NCI-H510A treated with DMSO at 0.1 percent for 48 hours (cell line): ENCODE results near the gene BBS1.

ENCODE experiments used
- DNase-seq: peaks from one replicate; lab custom pipeline; 2025; lab: John Stamatoyannopoulos, UW

Gene BBS1

DNA sequence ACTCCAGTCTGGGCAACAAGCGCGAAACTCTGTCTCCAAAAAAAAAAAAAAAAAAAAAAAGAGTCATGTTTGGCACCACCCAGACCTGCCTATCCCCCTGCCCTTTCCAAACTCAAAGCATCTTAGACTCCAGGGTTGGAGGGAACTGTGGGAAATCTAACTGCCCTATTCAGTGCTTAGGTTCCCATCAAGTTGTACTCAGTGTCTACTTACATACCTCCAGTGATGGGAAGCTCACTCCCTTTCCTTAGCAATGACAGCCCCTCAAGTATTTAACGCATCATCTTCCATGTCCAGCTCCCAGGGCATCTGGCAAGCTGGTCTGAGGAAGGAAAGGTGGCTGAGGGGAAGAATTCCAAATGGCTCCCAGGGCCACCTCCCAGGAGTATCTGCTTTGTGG is 39.3 kb downstream of the BBS1 start:
- no peak for DNase-seq

DNA sequence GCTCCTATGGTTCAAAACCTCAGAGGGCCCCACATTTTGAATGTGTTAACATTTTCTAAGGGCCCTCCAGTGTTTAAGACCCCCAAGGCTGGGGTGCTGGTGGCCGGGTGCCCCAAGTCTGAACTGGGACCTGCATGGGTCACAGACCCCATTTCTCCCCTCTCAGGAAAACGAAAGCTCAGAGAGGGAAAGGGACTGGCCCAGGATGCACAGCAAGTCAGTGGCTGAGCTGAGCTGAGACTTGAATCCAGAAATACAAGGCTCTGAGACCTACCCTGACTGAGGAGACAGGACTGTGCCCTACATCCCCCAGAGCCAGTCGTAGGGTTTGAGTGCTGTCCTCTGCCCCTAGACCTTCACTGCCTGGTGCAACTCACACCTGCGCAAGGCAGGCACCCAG is 40.5 kb downstream of the BBS1 start:
- no peak for DNase-seq

DNA sequence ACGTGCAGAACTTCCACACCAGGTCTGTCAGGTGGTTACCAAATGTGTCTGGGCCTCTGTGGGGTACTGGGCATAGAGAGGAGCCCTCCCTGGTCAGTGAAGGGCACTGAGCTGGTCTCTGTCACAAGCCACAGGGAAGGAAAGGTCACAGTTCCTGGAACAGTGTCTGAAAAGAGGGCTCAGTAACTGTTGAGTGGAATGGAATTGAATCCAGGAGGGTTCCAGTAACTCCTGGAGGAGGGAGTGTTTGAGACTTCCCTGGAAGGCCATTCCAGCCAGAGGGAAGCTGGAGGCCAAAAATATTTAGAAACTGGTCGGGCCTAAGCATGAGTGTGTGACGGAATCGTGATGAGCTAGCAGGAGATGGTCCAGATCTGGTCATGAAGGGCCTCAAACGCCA is 44.2 kb downstream of the BBS1 start:
- DNase-seq: no peak

DNA sequence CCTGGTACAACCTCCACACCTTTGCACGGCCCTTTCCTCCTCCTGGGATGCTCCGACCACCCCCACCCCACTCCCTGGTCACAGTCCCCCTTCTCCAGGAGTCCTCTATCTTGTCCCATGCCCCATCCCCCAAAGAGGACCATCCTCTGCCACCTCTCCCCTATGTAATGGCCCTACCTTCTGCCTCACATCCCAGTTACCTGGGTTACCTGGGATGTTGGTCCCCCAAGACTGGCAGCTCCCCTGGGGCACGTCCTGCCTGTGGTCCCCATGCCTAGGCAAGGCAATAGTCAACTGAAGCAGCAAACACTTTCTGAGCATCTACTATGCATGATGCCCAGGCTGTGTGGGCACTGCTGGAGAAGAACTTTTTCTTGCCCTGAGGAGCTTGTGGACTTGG is 45.0 kb downstream of the BBS1 start:
- no peak for DNase-seq

DNA sequence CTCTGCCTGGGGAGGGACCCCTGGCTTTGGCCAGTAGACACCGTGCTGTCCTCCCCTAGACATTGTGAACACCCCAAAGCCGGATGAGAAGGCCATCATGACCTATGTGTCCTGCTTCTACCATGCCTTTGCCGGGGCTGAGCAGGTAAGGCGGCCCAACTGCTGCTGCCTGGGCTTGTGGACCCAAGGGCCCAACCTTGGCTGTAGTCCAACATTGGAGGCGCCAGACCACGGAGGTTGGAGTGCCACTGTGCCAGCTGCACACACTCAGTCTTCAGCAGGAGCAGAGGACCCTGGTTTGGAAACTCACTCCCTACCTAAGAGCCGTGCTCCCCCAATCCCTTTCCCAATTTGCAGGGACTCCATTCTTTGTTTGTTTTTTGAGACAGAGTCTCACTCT is 45.7 kb downstream of the BBS1 start:
- peak; percentile 86 for DNase-seq

DNA sequence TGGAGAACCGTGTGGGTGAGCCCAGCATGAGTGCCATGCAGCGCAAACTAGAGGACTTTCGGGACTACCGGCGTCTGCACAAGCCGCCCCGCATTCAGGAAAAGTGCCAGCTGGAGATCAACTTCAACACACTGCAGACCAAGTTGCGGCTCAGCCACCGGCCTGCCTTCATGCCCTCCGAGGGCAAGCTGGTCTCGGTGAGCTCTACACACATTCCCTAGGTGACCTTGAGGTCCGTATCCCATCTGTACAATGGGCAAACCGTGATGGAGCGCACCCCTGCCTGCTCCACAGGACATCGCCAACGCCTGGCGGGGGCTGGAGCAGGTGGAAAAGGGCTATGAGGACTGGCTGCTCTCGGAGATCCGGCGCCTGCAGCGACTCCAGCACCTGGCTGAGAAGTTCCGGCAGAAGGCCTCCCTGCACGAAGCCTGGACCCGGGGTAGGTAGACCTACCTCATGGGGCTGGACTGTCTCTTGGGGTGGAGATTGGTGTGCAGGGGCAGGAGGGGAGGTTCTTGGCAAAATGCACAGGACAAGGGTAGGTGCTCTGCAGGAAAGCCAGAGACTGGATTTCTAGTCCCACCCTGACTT is 47.4 kb downstream of the BBS1 start:
- no peak for DNase-seq

DNA sequence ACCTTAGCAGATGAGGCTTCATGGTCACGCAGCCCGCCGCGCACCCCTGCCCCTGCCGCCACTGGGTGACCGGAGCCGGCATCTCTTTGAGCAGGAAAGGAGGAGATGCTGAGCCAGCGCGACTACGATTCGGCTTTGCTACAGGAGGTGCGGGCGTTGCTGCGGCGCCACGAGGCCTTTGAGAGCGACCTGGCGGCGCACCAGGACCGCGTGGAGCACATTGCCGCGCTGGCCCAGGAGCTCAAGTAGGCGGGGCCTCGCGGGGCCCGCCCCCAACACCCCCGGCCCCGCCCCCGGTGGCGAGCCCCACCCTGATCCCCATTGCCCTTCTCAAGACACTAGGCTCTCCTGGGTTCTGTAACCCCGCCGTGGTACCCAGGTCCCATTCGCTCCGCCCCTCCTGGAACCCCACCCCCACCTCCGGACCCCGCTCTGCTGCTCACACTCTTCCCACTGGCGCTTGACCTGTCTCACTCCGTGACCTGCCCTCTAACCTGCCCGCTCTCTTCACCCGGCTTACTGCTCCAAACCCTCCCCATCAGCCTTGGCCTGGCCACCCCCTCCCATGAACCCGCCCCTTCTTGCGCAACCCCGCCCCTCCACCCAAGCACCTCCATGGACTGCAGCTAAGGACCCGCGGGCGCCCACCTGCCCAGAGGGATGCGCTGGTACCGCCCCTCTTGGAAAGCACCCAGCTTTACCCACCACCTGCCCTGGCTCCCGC is 48.9 kb downstream of the BBS1 start:
- no peak for DNase-seq

DNA sequence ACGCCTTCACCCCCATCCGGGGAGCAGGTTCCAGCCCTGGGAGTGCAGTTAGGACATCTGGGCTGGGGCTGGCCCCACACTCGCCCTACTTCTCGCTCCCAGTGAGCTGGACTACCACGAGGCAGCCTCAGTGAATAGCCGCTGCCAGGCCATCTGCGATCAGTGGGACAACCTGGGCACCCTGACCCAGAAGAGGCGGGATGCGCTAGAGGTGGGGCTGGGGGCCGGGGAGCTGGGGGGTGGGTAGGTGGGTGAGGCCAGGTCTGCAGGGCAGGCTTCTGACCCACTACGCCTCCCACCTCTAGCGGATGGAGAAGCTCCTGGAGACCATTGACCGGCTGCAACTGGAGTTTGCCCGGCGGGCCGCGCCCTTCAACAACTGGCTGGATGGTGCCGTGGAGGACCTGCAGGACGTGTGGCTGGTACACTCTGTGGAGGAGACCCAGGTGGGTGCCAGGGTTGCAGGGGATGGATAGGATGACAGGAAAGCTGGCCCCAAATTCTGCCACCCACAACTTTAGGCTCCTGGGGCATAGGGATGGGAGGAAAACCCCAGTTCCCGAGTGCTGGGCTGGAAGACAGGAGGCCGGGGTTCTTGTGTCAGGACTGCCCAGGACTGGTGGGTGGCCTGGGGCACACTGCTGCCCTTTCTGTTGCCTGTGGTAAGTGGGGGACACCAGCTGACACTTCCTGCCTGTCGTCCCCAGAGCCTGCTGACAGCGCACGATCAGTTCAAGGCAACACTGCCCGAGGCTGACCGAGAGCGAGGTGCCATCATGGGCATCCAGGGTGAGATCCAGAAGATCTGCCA is 49.6 kb downstream of the BBS1 start:
- DNase-seq: no peak

DNA sequence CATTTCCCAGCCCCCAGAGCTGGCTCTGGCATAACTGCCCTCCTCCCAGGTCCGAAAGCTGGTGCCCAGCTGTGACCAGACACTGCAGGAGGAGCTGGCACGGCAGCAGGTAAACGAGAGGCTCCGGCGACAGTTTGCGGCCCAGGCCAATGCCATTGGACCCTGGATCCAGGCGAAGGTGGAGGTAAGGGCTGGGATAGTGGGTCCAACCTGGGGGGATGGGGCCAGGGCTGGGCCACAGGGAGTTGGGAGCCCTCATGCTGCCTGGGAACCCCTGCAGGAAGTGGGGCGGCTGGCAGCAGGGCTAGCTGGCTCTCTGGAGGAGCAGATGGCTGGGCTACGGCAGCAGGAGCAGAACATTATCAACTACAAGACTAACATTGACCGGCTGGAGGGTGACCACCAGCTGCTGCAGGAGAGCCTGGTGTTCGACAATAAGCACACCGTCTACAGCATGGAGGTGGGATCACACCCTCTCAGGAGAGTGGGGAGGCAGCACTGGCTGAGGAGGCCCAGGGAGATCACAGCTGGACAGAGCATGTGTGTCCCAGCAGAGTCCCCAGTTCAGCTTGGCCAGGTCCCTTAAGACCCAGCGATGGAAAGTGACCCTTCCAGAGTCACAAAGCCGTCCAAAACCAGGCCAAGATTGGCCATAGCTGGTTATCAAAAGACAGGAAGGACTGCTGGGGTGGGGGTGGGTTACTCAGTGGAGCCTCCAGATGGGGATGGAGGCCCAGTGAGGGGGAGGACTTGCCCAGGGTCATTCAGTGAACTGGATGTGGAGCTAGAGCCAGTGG is 50.9 kb downstream of the BBS1 start:
- no peak for DNase-seq

DNA sequence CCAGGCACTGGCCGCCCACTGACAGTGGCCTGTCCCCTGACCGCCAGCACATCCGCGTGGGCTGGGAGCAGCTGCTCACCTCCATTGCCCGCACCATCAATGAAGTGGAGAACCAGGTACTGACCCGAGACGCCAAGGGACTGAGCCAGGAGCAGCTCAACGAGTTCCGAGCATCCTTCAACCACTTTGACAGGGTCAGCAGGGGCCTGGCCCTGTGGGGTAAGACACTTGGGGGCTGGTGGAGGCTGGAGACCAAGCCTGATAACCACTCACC is 51.5 kb downstream of the BBS1 start:
- DNase-seq: no peak

DNA sequence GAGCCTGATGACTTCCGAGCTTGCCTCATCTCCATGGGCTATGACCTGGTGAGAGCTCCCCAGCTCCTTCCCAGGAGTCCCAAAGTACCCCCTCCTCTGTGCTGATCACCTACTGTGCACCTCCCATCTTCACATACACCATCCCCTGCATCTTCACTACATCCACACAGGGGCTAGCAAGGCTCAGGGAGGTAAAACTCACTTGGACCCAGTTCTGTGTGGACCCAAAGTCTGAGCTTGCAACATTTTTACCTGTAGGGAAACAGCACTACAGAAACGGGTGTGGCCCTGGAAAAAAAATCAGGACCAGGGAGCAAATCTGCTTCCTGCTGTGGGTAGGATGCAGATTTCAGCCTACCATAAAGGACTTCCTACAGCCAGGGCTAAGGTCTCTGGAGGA is 51.8 kb downstream of the BBS1 start:
- DNase-seq: no peak

DNA sequence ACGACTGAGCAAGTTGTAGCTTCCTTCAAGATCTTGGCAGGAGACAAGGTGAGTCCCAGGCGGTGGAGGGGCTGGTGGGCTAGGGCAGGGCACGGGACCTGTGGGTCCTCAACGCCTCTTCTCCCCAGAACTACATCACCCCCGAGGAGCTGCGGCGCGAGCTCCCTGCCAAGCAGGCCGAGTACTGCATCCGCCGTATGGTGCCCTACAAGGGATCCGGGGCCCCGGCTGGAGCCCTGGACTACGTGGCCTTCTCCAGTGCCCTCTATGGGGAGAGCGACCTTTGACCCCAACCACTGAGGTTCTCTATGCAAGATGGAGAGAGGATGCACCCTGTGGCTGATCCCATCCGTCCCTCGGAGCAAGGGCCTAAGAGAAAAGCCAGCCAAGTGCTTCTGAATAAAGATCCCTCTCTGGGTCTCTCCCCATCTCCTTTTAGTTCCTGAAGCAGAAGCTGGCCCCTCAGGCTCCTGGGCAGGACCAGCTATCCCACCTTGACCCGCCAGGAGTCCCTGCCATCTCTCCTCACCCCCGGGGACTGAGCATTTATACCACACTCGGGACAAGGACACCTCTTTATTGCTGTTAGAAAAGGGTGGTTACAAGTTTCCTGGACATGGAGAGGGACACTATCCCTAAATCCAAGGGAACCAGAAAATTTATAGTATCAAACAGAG is 52.6 kb downstream of the BBS1 start:
- no peak for DNase-seq

DNA sequence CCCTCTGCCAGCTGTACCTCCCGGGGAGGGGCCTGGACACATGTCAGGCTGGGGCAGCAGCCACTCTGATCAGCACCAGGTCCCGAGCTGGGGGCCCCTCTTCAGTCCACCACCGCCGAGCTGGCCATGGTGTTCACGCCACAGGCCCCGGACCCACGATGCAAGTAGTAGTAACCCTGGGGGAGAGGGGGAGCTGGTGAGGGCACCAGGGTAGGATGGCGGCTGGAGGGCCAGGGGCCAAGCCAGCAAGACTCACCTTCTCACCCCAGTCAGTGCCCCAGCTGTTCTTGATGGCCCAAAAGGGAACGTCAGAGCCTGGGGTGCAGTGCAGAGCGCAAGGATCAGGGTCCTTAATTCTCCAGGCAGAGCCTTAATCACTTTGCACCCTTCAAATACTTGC is 53.4 kb downstream of the BBS1 start:
- DNase-seq: no peak

DNA sequence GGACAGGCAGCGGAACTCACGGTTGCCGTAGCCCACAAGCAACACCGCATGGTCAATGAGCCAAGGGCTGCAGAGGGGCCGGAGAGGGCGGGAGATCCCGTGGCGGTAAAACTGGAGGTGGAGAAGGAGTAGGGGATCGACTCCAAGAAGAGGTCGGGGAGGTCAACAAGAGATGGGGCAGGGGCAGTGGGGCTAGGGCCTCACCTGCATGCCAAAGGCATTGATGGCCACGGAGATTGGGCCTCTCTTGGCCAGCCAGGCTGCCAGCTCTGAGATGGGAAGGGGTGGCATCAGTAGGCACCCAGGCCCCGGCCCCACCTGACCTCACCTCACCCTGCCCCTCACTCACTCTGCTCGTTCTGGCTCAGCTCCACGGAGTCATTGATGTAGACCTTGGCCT is 54.1 kb downstream of the BBS1 start:
- DNase-seq: no peak

DNA sequence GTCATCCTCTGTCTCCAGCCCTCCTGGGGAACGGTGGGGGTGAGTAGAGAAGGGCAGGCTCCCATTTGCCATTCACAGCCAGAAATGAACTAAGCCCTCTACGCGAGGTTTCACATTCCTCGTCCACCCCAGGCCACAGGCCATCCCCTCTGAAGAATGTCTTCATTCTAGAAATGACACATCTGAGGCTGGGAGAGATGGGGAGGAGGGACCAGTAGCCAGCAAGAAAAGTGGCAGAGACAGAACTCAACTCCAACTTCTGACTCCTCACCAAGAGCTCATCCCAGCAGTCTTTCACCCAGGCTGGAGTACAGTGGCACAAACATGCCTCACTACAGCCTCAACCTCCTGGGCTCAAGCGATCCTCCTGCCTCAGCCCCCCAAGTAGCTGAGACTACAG is 54.5 kb downstream of the BBS1 start:
- DNase-seq: no peak

DNA sequence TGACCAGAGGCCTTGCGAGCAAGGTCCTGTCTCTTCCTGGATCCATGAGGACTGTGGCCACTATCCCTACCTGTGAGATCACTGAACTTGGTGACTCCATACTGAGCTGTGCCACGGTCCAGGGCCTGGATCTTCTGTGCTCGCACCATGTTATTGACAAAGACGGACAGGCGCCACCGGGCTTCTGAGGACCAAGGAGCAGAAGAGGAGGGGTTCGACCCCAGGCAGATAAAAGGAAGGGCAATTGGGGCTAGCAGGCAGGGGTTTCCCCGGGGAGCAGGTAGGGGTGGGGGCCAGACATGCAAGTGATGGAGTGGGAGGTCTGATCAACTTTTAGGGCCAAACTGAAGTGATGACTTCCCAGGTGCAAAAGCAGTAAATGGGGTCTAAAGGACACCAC is 55.8 kb downstream of the BBS1 start:
- DNase-seq: no peak

DNA sequence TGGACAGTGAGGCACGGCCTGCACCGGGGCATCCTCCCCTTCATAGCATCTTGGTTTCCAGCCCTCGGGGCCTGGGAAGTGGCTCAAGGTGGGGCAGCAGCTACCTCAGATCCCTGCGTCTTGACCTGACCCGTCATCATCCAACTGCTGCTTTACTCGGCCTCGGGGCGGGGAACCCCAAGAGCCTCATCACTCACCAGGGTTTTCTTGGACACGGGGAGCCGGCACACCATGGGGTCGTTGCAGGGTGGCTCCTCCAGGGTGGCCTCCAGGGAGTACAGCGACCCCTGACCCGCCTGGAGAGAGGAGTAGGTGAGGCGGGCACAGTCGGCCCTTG is 57.3 kb downstream of the BBS1 start:
- no peak for DNase-seq

DNA sequence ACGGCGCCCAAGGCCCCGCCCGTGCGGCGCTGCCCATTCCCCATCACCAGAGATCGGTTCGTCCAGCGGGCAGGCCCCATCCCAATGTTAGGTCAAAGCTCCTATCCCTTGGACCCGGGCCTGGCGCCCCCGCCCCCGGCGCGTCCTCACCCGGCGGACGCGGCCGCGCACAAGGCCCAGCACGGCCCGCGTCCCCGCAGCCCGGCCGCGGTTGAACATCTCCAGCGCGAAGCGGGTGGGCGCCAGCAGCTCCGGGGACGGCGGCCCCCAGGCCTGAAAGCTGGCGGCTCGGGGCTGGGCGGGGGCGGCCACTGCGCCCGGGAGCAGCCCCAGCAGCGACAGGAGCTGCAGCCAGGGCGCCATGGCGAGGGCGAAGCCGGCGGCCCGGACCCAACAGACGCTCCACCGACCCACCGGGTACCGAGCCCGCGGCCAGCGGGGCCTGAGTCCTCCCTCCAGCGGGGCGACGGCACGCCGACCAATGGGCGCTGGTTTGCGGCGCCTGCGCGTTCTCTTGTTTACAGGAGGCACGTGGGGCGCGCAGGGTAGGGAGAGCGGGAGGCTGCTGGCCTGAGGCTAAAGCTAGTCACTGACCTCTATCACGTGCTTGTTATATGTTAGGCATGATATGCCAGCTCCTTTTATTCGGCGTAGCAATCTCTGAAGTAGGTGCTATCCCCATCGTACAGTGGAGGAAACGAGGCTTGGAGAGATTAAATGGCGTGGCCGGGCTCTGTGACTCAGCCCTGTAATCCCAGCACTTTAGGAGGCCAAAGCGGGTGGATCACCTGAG is 57.9 kb downstream of the BBS1 start, which contains the start of gene CTSF:
TSS of gene CTSF (minus strand) at position 483 of the 793 bp plus-strand sequence. CDS start at position 363, 120 bp downstream.
- peak; percentile 76 for DNase-seq

DNA sequence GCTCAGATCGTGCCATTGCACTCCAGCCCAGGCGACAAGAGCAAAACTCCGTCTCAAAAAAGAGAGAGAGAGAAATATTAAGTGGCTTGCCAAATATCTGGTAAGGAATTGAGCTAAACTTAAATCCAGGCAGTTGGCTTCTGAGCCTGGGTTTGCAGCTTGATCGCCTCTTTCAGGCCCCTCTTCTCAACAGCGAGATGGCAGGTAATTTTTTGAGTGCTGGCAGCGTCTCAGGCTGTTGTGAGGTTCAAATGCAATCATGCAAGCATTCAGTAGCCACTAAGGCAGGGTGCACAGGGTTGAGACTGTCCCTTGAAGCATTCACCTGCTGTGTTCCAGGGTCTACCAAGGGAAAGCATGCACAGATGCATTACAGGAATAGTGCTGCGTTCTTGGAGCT is 58.6 kb downstream of the BBS1 start:
- no peak for DNase-seq

DNA sequence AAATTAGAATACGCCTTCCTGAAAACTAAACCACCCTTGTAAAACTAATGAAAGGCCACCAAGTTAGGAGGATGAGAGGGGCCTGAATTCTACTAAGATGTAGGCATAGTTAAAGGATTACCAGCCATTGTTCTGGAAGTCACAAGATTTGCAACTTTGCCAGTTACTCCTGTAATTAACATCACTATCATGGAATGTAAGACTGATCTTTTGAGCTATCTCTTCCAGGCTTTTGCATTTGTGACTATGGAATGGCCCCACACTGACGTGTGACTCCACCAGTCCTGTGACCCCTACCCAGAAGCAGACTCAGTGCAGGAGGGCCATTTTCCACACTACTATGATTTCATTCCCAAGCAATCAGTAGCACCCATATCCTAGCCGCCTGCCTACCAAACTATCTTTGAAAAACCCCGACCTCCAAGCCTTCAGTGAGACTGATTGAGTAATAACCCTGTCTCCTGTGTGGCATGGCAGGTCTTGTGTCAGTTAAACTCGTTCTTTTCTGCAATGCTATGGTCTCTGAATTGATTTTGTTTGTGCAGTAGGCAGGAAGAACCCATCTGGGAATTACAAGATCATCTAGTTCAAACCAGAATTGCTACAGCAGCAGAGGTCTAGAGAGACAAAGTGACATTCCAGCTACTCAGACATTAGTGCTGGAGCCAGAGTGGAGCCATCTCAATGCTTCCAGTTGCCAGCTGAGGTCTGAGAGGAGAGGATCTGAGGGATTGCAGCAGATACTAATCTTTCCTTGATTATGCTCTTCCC is 59.8 kb downstream of the BBS1 start:
- no peak for DNase-seq

DNA sequence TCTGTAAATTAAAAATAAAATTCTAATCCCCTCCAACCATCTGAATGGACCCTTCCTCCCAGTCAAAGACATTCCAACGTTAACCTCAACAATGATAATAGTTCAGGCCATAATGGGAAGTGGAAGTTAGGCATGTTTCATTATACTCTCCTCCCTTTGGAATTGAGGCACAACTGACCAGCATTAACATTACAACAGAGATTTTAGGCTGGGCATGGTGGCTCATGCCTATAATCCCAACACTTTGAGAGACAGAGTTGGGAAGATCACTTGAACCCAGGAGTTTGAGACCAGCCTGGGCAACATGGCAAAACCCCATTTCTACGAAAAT is 60.4 kb downstream of the BBS1 start:
- DNase-seq: no peak
